ENCODE results near the gene PRICKLE1. TPM values are rescaled to one million over a fixed set of nuclear protein-coding genes. Genes with fewer than 3 reads are reported as not detected.

Gene PRICKLE1
- total and polyA plus RNA-seq, 9 of the 15 experiments (the other 6 are each of a cell fraction or from before 2014, with no cell fraction given), result 0.22 to 0.85 (median 0.31) TPM

DNA sequence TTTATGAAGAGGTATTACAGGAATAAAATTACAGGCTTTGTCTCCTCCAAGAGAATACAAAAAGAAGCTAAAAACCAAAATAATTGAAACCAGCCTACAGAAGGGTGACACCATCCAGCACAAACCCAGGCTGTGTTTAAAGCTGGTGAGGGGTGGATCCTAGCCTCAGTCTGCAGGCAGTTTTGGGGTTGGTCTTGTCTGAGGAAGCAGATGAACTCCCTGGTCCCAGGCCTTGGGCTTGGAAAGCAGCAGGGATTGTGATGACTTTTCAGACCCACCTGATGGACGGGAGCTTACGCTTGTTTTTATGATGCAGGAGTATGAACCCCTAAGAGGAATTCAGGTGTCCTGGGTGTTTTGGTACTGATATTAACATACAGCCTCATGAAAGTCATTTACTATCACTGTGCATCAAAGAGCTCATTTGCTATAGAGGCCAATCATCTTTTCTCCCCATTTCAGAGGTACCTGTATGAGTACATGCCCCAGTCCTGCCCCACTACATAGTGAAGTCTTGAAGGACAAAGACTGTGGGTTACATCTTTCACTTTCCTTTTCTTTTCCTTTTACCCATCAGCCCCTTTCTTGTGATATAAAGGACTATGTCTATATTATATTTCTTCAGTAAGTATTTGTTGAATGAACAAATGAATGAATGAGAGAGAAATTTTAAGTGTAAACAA is 18.1 kb downstream of the PRICKLE1 start:
- no peaks in the 10 kb centered on the region for H3K36me3 ChIP-seq (ENCODE audit: control insufficient read depth, insufficient read depth, low read length)
- no peaks in the 10 kb centered on the region for H3K9me3 ChIP-seq (replicated peaks; ENCODE audit: control insufficient read depth, insufficient read depth, low read depth, low read length)
- no peak overlapping the region for H3K4me3 ChIP-seq
- H3K27me3 ChIP-seq (ENCODE audit: control insufficient read depth in 2 of 2, insufficient read depth in 2 of 2, low read length in 2 of 2), result peaks cover 0 to 4% of the 10 kb centered on the region in 2 experiments; a peak in 1 of 5 replicates
- no peaks in the 10 kb centered on the region for H3K79me2 ChIP-seq (ENCODE audit: control insufficient read depth, insufficient read depth, low read length)
- H2AFZ ChIP-seq (ENCODE audit: low read depth, low read length), result no peak overlapping the region
- no peak overlapping the region for H3K4me2 ChIP-seq (ENCODE audit: insufficient read depth, low read length)
- H4K20me1 ChIP-seq (replicated peaks; ENCODE audit: control insufficient read depth, insufficient read depth, low read length), result no peaks in the 10 kb centered on the region
- POLR2A ChIA-PET, result no interaction called here
- no TSS peak for BruUV-seq (replicated peaks)
- H3K9ac ChIP-seq (ENCODE audit: insufficient read depth in 1 of 2, low read depth in 2 of 2, low read length in 2 of 2), result no peak overlapping the region
- intact Hi-C loops (cut with micrococcal nuclease) (no loop called here), in situ Hi-C loops (cut with MboI) (loop anchor here (10.0 to 25.0 kb wide), 2 partner anchors 434 to 1627 kb away; partner anchors contain the start of gene GXYLT1)
- H3K9me1 ChIP-seq (ENCODE audit: control insufficient read depth, insufficient read depth, low read length), result no peaks in the 10 kb centered on the region
- H3K27ac ChIP-seq (ENCODE audit: extremely low read depth, low read depth, low read length), result no peak overlapping the region
- H3K4me1 ChIP-seq (replicated peaks in 1 of 2; ENCODE audit: control insufficient read depth in 2 of 2, insufficient read depth in 2 of 2, low read length in 2 of 2), result no peaks in the 10 kb centered on the region
- no peak for FAIRE-seq
- no peak for DNase-seq (ENCODE audit: extremely low read depth in 1 of 4, low spot score in 3 of 4)
- CTCF ChIA-PET (ENCODE audit: low intra/inter-chr PET ratio), result no interaction called here
- WGBS (ENCODE audit: insufficient coverage, low coverage, missing lambda C conversion rate), result 23% methylated on average over 2 of the region's 2 CpGs
- ATAC-seq, result no peak
- no peak for TF ChIP-seq FOXM1 (IDR thresholded peaks at IDR 0.05; ENCODE audit: low read depth)
- TF ChIP-seq FOXM1 (CRISPR knock-in tag; IDR thresholded peaks at IDR 0.05; ENCODE audit: low read depth), result no peak
- TF ChIP-seq GTF2F1 (IDR thresholded peaks at IDR 0.05; ENCODE audit: low read depth, low read length), result no peak
- TF ChIP-seq SAP30 (IDR thresholded peaks at IDR 0.05; ENCODE audit: borderline replicate concordance, insufficient read depth, low read depth, low read length, poor library complexity, severe bottlenecking), result no peak
- TF ChIP-seq HDAC2 (IDR thresholded peaks at IDR 0.05), result no peak
- TF ChIP-seq, protein P1, sequence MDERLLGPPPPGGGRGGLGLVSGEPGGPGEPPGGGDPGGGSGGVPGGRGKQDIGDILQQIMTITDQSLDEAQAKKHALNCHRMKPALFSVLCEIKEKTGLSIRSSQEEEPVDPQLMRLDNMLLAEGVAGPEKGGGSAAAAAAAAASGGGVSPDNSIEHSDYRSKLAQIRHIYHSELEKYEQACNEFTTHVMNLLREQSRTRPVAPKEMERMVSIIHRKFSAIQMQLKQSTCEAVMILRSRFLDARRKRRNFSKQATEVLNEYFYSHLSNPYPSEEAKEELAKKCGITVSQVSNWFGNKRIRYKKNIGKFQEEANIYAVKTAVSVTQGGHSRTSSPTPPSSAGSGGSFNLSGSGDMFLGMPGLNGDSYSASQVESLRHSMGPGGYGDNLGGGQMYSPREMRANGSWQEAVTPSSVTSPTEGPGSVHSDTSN (CRISPR knock-in tag; IDR thresholded peaks at IDR 0.05; ENCODE audit: low read depth), result no peak
- TF ChIP-seq, protein P1 (tag; conservative IDR thresholded peaks at IDR 0.05; ENCODE audit: low read depth), result no peak
- TF ChIP-seq POLR2B (IDR thresholded peaks at IDR 0.05; ENCODE audit: low read depth, partially characterized antibody), result no peak
- TF ChIP-seq PYGO2 (tag; IDR thresholded peaks at IDR 0.05), result no peak
- TF ChIP-seq, protein P2, sequence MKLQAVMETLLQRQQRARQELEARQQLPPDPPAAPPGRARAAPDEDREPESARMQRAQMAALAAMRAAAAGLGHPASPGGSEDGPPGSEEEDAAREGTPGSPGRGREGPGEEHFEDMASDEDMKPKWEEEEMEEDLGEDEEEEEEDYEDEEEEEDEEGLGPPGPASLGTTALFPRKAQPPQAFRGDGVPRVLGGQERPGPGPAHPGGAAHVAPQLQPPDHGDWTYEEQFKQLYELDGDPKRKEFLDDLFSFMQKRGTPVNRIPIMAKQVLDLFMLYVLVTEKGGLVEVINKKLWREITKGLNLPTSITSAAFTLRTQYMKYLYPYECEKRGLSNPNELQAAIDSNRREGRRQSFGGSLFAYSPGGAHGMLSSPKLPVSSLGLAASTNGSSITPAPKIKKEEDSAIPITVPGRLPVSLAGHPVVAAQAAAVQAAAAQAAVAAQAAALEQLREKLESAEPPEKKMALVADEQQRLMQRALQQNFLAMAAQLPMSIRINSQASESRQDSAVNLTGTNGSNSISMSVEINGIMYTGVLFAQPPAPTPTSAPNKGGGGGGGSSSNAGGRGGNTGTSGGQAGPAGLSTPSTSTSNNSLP (IDR thresholded peaks at IDR 0.05; ENCODE audit: borderline replicate concordance, low read depth, low read length), result no peak
- TF ChIP-seq CTBP1 (IDR thresholded peaks at IDR 0.05; ENCODE audit: borderline replicate concordance), result no peak
- TF ChIP-seq, protein P3, sequence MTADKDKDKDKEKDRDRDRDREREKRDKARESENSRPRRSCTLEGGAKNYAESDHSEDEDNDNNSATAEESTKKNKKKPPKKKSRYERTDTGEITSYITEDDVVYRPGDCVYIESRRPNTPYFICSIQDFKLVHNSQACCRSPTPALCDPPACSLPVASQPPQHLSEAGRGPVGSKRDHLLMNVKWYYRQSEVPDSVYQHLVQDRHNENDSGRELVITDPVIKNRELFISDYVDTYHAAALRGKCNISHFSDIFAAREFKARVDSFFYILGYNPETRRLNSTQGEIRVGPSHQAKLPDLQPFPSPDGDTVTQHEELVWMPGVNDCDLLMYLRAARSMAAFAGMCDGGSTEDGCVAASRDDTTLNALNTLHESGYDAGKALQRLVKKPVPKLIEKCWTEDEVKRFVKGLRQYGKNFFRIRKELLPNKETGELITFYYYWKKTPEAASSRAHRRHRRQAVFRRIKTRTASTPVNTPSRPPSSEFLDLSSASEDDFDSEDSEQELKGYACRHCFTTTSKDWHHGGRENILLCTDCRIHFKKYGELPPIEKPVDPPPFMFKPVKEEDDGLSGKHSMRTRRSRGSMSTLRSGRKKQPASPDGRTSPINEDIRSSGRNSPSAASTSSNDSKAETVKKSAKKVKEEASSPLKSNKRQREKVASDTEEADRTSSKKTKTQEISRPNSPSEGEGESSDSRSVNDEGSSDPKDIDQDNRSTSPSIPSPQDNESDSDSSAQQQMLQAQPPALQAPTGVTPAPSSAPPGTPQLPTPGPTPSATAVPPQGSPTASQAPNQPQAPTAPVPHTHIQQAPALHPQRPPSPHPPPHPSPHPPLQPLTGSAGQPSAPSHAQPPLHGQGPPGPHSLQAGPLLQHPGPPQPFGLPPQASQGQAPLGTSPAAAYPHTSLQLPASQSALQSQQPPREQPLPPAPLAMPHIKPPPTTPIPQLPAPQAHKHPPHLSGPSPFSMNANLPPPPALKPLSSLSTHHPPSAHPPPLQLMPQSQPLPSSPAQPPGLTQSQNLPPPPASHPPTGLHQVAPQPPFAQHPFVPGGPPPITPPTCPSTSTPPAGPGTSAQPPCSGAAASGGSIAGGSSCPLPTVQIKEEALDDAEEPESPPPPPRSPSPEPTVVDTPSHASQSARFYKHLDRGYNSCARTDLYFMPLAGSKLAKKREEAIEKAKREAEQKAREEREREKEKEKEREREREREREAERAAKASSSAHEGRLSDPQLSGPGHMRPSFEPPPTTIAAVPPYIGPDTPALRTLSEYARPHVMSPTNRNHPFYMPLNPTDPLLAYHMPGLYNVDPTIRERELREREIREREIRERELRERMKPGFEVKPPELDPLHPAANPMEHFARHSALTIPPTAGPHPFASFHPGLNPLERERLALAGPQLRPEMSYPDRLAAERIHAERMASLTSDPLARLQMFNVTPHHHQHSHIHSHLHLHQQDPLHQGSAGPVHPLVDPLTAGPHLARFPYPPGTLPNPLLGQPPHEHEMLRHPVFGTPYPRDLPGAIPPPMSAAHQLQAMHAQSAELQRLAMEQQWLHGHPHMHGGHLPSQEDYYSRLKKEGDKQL (CRISPR knock-in tag; IDR thresholded peaks at IDR 0.05; ENCODE audit: borderline replicate concordance), result no peak
